ENCODE data around the gene MMP25. TPM values are rescaled to one million over a fixed set of nuclear protein-coding genes. Genes with fewer than 3 reads are reported as not detected.

The MMP25 gene
- total RNA-seq, 4 donors from 2014 or later = 0.51 to 0.87 (median 0.83) TPM; not detected in 1

- 40% methylated on average over 5 of the region's 27 CpGs for WGBS
- H3K4me3 ChIP-seq = no peak within 1 kb of the TSS
- TF ChIP-seq POLR2AphosphoS5 (IDR thresholded peaks at IDR 0.05) = no peak
- TF ChIP-seq, protein P1, sequence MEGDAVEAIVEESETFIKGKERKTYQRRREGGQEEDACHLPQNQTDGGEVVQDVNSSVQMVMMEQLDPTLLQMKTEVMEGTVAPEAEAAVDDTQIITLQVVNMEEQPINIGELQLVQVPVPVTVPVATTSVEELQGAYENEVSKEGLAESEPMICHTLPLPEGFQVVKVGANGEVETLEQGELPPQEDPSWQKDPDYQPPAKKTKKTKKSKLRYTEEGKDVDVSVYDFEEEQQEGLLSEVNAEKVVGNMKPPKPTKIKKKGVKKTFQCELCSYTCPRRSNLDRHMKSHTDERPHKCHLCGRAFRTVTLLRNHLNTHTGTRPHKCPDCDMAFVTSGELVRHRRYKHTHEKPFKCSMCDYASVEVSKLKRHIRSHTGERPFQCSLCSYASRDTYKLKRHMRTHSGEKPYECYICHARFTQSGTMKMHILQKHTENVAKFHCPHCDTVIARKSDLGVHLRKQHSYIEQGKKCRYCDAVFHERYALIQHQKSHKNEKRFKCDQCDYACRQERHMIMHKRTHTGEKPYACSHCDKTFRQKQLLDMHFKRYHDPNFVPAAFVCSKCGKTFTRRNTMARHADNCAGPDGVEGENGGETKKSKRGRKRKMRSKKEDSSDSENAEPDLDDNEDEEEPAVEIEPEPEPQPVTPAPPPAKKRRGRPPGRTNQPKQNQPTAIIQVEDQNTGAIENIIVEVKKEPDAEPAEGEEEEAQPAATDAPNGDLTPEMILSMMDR (IDR thresholded peaks at IDR 0.05) = no peak
- no peak for TF ChIP-seq EP300 (IDR thresholded peaks at IDR 0.05)
- no peak for TF ChIP-seq POLR2A (IDR thresholded peaks at IDR 0.05)
- no peak within 1 kb of the TSS for H3K27ac ChIP-seq
- H3K27me3 ChIP-seq = peaks cover 69% of the 10 kb centered on the region
- H3K9me3 ChIP-seq = no peaks in the 10 kb centered on the region
- no peaks in the 10 kb centered on the region for H3K36me3 ChIP-seq
- no peak for DNase-seq (ENCODE audit: low spot score in 2 of 2)
- peaks cover 20% of the 10 kb centered on the region for H3K4me1 ChIP-seq
Observed at GRCh38 chr16:3012828-3013420, 33.4 kb upstream of the MMP25 start, which contains the start of gene CLDN9. TSS of gene CLDN9 (plus strand) at chr16:3012923. CDS start at chr16:3013363, 440 bp downstream.

- peaks cover 19% of the 10 kb centered on the region for H3K4me1 ChIP-seq
- 60% methylated on average over 4 of the region's 27 CpGs for WGBS
Observed at GRCh38 chr16:3013491-3013951, 32.8 kb upstream of the MMP25 start.

GRCh38 chr16:3013998-3014690 lies 32.2 kb upstream of the MMP25 start:
- WGBS = 64% methylated on average over 10 of the region's 12 CpGs
- Histone ChIP-seq H3K27ac (no peak overlapping the region), H3K9me3 (no peaks in the 10 kb centered on the region), H3K4me3 (no peak overlapping the region), H3K36me3 (no peaks in the 10 kb centered on the region), H3K4me1 (peaks cover 17% of the 10 kb centered on the region), H3K27me3 (peaks cover 70% of the 10 kb centered on the region)
- DNase-seq (ENCODE audit: low spot score in 2 of 2) = no peak
- TF ChIP-seq, protein P1 (IDR thresholded peaks at IDR 0.05) = no peak
- TF ChIP-seq POLR2A (IDR thresholded peaks at IDR 0.05) (no peak), POLR2AphosphoS5 (IDR thresholded peaks at IDR 0.05) (no peak), EP300 (IDR thresholded peaks at IDR 0.05) (no peak)

More at GRCh38 chr16:3013491-3013951, 32.8 kb upstream of the MMP25 start:
- TF ChIP-seq, protein P1 (IDR thresholded peaks at IDR 0.05) = no peak
- no peak for TF ChIP-seq POLR2A (IDR thresholded peaks at IDR 0.05)
- Histone ChIP-seq H3K4me3 (no peak overlapping the region), H3K27me3 (peaks cover 69% of the 10 kb centered on the region), H3K36me3 (no peaks in the 10 kb centered on the region), H3K27ac (no peak overlapping the region), H3K9me3 (no peaks in the 10 kb centered on the region)
- no peak for DNase-seq (ENCODE audit: low spot score in 2 of 2)

- Histone ChIP-seq H3K27me3 (peaks cover 66% of the 10 kb centered on the region), H3K4me3 (no peak overlapping the region), H3K27ac (no peak overlapping the region), H3K36me3 (no peaks in the 10 kb centered on the region), H3K9me3 (no peaks in the 10 kb centered on the region), H3K4me1 (peaks cover 24% of the 10 kb centered on the region)
- DNase-seq (ENCODE audit: low spot score in 2 of 2) = no peak
- TF ChIP-seq, protein P1 (IDR thresholded peaks at IDR 0.05) = no peak
- TF ChIP-seq EP300 (IDR thresholded peaks at IDR 0.05) (no peak), POLR2AphosphoS5 (IDR thresholded peaks at IDR 0.05) (no peak), POLR2A (IDR thresholded peaks at IDR 0.05) (no peak)
- 83% methylated on average over 6 of the region's 6 CpGs for WGBS
Observed at GRCh38 chr16:3014971-3015370, 31.4 kb upstream of the MMP25 start.

- Histone ChIP-seq H3K9me3 (no peaks in the 10 kb centered on the region), H3K4me3 (no peak overlapping the region), H3K27me3 (peaks cover 56% of the 10 kb centered on the region), H3K4me1 (peaks cover 32% of the 10 kb centered on the region), H3K36me3 (no peaks in the 10 kb centered on the region), H3K27ac (no peak overlapping the region)
- TF ChIP-seq POLR2A (IDR thresholded peaks at IDR 0.05) (no peak), EP300 (IDR thresholded peaks at IDR 0.05) (no peak), POLR2AphosphoS5 (IDR thresholded peaks at IDR 0.05) (no peak)
- TF ChIP-seq, protein P1 (IDR thresholded peaks at IDR 0.05) = no peak
- WGBS = 95% methylated on average over 6 of the region's 13 CpGs
- DNase-seq (ENCODE audit: low spot score in 2 of 2) = no peak
Observed at GRCh38 chr16:3015865-3016521, 30.4 kb upstream of the MMP25 start.
